ENCODE measurements around the gene CEMIP. TPM values are rescaled to one million over a fixed set of nuclear protein-coding genes. Genes with fewer than 3 reads are reported as not detected.

Gene CEMIP
- total and polyA plus RNA-seq, 2 of the 13 experiments (the other 11 are each of a cell fraction or from before 2014, with no cell fraction given): 4.3 to 28.5 TPM

DNA sequence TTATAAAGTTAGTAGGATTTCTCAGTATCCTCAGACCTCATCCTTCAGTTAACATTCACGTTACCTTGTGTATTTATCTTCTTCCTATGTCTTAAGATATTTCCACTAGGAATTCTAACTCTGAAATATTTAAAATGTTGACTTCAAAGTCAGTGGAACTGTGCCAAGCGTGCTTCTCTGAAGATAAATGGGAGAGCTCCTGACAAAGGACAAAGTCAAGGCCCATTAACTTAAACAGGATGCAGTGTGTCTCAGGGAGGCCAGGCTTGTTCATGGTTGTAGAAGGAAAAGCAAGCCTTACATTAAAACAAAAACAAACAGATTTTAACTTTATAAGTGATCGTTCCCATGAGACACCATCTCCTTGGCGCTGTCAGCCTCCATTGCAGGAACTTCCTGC, 42.6 kb upstream of the CEMIP start:
- Histone ChIP-seq H3K9ac (ENCODE audit: insufficient read depth, low read depth, low read length) (no peak overlapping the region), H4K20me1 (ENCODE audit: insufficient read depth, low read length) (no peaks in the 10 kb centered on the region), H3K4me1 (ENCODE audit: insufficient read depth, low read length) (peaks cover 17% of the 10 kb centered on the region), H3K9me3 (ENCODE audit: low read length) (no peaks in the 10 kb centered on the region), H3K4me3 (replicated peaks in 1 of 3; ENCODE audit: insufficient read depth in 1 of 3, low read depth in 2 of 3, low read length in 3 of 3) (no peak overlapping the region), H2AFZ (ENCODE audit: low read length) (no peak overlapping the region), H3K79me2 (ENCODE audit: insufficient read depth, low read length) (no peaks in the 10 kb centered on the region), H3K4me2 (ENCODE audit: low read depth, low read length) (no peak overlapping the region), H3K27ac (ENCODE audit: extremely low read length, insufficient read depth, low read length) (no peak overlapping the region), H3K36me3 (replicated peaks in 1 of 2; ENCODE audit: control insufficient read depth in 1 of 2, insufficient read depth in 2 of 2, low read length in 2 of 2) (no peaks in the 10 kb centered on the region), H3K27me3 (ENCODE audit: control insufficient read depth in 1 of 2, insufficient read depth in 2 of 2, low read length in 2 of 2) (no peaks in the 10 kb centered on the region)
- no TSS peak for BruUV-seq (replicated peaks)
- ChIA-PET CTCF (ENCODE audit: low intra/inter-chr PET ratio, low total read pairs) (no interaction called here), POLR2A (no interaction called here)
- intact Hi-C loops (cut with micrococcal nuclease; ENCODE audit: unreplicated experiment) (no loop called here), in situ Hi-C loops (cut with HindIII; ENCODE audit: extremely low pct_ligation_motif_present, low pct_unique_long_range_greater_than_20kb) (no loop called here)
- no peak for ATAC-seq
- TF ChIP-seq GFI1 (CRISPR knock-in tag; IDR thresholded peaks at IDR 0.05; ENCODE audit: borderline replicate concordance) (no peak), SKI (IDR thresholded peaks at IDR 0.05; ENCODE audit: partially characterized antibody) (no peak), ZNF30 (CRISPR knock-in tag; IDR thresholded peaks at IDR 0.05) (no peak), TAF15 (IDR thresholded peaks at IDR 0.05; ENCODE audit: low read depth, low read length, poor library complexity, severe bottlenecking) (no peak), KLF13 (CRISPR knock-in tag; IDR thresholded peaks at IDR 0.05) (no peak), ZBTB42 (CRISPR knock-in tag; IDR thresholded peaks at IDR 0.05) (no peak), TBL1XR1 (IDR thresholded peaks at IDR 0.05; ENCODE audit: borderline replicate concordance, low read length, partially characterized antibody) (no peak), NFYC (CRISPR knock-in tag; IDR thresholded peaks at IDR 0.05) (no peak), RBFOX2 (IDR thresholded peaks at IDR 0.05; ENCODE audit: low read depth, low read length) (no peak), SALL2 (CRISPR knock-in tag; IDR thresholded peaks at IDR 0.05) (no peak), ERF (CRISPR knock-in tag; IDR thresholded peaks at IDR 0.05) (no peak), BHLHE40 (IDR thresholded peaks at IDR 0.05; ENCODE audit: low read length) (no peak)
- TF ChIP-seq, protein P1, sequence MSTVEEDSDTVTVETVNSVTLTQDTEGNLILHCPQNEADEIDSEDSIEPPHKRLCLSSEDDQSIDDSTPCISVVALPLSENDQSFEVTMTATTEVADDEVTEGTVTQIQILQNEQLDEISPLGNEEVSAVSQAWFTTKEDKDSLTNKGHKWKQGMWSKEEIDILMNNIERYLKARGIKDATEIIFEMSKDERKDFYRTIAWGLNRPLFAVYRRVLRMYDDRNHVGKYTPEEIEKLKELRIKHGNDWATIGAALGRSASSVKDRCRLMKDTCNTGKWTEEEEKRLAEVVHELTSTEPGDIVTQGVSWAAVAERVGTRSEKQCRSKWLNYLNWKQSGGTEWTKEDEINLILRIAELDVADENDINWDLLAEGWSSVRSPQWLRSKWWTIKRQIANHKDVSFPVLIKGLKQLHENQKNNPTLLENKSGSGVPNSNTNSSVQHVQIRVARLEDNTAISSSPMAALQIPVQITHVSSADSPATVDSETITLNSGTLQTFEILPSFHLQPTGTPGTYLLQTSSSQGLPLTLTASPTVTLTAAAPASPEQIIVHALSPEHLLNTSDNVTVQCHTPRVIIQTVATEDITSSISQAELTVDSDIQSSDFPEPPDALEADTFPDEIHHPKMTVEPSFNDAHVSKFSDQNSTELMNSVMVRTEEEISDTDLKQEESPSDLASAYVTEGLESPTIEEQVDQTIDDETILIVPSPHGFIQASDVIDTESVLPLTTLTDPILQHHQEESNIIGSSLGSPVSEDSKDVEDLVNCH (CRISPR knock-in tag; IDR thresholded peaks at IDR 0.05): no peak
- TF ChIP-seq, protein P2, sequence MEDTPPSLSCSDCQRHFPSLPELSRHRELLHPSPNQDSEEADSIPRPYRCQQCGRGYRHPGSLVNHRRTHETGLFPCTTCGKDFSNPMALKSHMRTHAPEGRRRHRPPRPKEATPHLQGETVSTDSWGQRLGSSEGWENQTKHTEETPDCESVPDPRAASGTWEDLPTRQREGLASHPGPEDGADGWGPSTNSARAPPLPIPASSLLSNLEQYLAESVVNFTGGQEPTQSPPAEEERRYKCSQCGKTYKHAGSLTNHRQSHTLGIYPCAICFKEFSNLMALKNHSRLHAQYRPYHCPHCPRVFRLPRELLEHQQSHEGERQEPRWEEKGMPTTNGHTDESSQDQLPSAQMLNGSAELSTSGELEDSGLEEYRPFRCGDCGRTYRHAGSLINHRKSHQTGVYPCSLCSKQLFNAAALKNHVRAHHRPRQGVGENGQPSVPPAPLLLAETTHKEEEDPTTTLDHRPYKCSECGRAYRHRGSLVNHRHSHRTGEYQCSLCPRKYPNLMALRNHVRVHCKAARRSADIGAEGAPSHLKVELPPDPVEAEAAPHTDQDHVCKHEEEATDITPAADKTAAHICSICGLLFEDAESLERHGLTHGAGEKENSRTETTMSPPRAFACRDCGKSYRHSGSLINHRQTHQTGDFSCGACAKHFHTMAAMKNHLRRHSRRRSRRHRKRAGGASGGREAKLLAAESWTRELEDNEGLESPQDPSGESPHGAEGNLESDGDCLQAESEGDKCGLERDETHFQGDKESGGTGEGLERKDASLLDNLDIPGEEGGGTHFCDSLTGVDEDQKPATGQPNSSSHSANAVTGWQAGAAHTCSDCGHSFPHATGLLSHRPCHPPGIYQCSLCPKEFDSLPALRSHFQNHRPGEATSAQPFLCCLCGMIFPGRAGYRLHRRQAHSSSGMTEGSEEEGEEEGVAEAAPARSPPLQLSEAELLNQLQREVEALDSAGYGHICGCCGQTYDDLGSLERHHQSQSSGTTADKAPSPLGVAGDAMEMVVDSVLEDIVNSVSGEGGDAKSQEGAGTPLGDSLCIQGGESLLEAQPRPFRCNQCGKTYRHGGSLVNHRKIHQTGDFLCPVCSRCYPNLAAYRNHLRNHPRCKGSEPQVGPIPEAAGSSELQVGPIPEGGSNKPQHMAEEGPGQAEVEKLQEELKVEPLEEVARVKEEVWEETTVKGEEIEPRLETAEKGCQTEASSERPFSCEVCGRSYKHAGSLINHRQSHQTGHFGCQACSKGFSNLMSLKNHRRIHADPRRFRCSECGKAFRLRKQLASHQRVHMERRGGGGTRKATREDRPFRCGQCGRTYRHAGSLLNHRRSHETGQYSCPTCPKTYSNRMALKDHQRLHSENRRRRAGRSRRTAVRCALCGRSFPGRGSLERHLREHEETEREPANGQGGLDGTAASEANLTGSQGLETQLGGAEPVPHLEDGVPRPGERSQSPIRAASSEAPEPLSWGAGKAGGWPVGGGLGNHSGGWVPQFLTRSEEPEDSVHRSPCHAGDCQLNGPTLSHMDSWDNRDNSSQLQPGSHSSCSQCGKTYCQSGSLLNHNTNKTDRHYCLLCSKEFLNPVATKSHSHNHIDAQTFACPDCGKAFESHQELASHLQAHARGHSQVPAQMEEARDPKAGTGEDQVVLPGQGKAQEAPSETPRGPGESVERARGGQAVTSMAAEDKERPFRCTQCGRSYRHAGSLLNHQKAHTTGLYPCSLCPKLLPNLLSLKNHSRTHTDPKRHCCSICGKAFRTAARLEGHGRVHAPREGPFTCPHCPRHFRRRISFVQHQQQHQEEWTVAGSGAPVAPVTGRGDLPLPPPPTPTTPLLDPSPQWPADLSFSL (CRISPR knock-in tag; IDR thresholded peaks at IDR 0.05): no peak
- no peak for FAIRE-seq
- 86% methylated on average over 4 of the region's 4 CpGs for WGBS (ENCODE audit: low lambda C conversion rate)
- DNase-seq (ENCODE audit: low spot score): no peak
